HG03520 (cell line): ENCODE measurements around the gene RFXANK.

Experiments
- ATAC-seq: cut with Tn5 transposase; IDR thresholded peaks from one replicate; pipeline ENCODE4 v1.9.1; 2021; ENCODE audit warnings: mild to moderate bottlenecking, moderate library complexity; ENCODE audit not compliant: unreplicated experiment

RFXANK gene

DNA sequence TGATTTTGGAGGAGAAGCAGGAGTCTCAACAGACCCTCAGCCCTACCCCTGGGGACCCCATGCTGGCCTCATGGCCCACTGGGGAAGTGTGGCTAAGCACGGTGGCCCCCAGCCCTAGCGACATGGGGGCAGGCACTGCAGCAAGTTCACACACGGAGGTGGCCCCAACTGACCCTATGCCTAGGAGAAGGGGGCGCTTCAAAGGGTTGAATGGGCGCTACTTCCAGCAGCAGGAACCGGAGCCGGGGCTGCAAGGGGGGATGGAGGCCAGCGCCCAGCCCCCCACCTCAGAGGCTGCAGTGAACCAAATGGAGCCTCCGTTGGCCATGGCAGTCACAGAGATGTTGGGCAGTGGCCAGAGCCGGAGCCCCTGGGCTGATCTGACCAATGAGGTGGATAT is 34.6 kb downstream of the RFXANK start:
- ATAC-seq = no peak

DNA sequence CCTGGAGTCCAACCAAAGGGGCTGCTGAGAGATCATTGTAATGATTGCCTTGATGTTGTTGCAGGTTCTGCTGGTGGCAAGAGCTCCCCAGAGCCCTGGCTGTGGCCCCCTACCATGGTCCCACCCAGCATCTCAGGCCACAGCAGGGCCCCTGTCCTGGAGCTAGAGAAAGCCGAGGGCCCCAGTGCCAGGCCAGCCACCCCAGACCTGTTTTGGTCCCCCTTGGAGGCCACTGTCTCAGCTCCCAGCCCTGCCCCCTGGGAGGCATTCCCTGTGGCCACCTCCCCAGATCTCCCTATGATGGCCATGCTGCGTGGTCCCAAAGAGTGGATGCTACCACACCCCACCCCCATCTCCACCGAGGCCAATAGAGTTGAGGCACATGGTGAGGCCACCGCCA is 35.2 kb downstream of the RFXANK start:
- no peak for ATAC-seq

DNA sequence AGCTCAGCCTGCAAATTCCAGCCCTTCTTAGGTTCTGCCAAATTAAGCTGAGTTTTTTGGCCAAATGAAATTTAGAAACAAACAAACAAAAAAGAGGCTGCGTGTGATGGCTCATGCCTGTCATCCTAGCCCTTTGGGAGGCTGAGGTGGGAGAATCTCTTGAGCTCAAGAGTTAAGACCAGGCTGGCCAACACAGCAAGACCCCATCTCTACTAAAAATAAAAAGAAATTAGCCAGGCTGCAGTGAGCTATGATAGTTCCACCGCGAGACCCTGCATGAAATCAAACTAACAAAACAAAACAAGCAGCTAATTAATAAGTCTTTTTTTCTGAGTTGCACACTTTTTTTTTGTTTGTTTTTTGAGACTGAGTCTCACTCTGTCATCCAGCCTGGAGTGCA is 37.6 kb downstream of the RFXANK start:
- ATAC-seq = no peak

DNA sequence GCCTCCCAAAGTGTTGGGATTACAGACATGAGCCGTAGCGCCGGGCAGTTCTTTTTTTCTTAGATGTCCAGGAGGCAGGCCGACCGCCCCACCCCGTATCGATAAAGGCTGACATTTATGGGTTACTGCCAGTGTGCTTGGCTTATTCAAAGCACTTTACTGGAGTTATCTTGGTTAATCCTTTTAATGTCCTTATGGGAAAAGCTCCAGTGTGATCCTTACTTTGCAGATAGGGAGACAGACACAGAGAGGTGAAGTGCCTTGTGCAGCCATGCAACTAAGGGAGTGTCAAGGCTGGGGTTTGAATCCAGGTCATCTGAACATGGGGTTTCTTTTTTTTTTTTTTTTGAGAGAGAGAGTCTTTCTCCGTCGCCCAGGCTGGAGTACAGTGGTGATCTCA is 38.9 kb downstream of the RFXANK start:
- ATAC-seq = no peak

DNA sequence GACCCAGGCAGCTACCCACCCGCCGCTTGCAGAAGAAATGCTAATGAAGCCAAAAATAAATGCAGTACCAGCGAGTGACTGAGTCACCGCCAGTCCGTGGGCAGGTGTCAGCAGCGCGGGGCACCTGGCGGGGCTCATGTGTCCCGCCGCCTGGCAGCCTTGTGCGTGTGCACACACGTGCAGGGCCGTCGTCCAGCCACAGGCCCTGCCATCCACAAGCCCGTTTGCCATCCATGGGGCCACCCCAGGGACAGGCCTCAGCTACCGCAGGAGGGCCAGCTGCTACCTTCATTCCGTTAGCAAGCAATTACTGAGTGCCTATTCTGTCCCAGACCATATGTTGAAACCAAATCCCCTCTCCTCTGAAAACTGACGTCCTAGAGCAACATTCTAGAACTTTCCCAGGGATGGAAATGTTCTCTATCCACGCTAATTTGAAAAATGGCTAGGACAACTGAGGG is 40.2 kb downstream of the RFXANK start:
- no peak for ATAC-seq

DNA sequence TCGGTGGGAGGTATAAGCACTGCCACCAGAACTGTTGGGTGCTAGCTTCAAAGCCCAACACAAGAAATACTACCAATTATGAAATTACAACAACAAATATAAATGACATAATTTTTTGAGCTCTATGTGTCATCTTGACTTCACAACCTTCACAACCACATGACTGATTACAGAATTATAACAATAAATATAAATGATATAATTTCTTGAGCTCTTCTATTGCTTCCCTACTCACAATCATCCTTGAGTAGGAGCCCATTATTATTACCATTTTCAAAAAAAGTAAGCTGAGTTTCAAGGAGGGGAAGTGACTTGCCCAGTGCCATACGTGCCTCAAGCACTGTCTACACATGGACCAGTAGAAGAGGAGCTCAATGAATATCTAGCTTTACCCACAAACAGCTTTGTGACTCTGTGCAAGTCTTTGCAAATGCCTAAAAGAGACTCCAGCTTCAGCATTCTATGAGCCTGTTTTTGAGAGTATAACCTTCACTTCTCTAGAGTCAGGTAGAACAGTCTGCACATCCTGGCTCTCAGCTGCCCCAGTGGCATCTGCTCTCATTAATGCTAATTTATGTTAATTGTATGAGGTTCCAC is 42.3 kb downstream of the RFXANK start:
- no peak for ATAC-seq

DNA sequence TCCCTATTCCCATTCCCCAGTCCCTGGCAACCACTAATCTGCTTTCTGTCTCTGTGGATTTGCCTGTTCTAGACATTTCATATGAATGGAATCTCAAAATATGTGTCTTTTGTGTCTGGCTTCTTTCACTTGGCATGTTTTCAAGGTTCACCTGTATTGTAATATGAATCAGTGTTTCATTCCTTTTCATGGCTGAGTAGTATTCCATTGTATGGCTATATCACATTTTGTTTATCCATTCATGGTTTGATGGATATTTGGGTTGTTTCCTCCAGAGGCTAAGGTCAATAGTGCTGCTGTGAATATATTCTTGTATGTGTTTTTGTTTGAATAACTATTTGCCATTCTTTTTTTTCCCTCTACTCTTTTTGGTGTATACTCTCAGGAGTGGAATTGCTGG is 44.1 kb downstream of the RFXANK start:
- ATAC-seq = no peak

DNA sequence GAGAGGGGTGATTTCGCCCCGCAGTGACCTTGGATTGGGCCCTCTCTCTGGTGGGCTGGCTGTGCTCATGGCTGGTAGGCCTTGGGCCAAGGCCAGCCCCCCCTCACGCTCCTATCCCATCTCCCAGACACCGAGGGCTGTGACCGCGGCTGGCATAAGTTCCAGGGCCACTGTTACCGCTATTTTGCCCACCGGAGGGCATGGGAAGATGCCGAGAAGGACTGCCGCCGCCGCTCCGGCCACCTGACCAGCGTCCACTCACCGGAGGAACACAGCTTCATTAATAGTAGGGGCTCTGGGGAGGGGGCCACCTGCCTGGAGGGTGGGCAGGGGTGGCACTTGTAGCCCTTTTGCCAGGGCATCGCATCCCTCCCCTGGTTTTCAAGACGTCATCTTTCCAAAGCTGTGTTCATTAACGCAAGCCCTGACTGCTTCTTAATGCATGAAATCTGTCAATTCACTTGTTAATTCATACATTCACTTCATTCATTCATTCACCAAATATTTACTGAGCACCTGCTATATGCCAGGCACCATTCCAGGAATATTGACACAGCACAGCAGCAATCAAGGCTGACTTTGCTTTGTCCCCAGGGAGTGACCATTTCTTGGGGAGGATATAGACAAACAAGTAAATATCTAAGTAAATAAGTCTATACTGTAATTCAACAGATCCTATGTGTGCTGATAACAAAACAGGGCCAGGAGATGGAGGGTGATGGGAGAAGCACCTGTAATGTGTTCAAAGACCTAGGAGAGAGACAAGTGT is 46.3 kb downstream of the RFXANK start:
- no peak for ATAC-seq

DNA sequence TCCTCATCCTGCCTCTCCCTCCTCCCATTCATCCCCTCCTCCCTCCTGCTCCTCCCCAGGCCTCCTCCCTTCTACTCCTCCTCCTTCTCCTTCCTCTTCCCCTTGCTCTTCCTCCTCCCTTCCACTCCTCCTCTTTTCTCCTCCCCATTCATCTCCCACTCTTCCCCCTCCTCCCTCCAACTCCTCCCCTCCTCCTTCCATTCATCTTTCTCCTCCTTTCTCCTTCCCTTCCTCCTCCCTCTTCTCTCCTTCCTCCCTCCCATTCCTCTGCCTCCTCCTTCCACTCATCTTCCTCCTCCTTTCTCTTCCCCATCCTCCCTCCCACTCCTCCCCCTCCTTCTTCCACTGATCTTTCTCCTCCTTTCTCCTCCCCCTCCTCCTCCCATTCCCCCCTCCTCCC is 47.6 kb downstream of the RFXANK start:
- no peak for ATAC-seq

DNA sequence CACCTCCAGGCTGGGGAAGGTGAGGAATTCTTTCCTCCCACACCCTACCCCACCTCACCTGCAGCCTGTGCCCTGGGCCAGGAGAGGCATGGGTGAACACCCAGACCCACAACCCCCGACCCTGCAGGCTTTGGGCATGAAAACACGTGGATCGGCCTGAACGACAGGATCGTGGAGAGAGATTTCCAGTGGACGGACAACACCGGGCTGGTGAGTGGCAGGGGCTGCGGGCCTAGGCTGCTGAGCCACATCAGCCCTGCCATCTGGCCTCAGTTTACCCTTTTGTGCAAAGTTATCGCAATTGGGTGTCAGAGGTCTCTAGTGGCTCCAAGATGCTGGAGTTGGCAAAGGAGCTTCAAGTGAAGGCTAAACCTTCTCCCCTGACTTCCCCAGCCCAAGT is 48.4 kb downstream of the RFXANK start:
- ATAC-seq = no peak

DNA sequence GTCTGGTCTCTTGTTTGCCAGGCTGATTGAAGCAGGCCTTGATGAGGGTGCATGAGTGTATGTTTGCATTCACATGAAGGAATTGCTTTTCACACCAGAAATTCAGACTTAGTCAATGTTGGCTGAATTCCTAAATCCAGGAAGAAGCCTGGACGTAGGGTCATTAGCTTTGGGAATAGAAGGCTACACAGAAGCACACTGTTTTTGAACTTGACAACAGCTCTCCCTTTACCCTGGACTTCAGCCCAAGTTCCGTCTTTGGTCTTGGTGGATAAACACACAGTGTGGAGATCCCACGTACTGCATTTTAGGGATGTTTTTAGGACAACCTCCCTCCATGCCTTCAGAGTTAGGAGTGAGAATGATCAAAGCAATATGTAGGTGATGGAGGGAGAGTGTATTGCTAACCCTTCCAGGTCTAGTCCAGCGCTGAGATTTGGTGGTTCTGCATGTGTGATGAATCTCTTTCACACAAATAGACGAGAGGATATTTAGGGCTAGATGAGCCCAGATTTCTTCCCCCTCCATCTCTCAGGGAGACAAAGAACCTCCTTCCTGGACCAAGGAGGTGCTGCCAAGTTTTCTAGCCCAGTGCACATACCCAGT is 58.2 kb downstream of the RFXANK start:
- no peak for ATAC-seq
